Activated T-cell treated with anti-CD3 and anti-CD28 coated beads, Interleukin-2, amount 50 U/mL, for 24 hours (primary cell): ENCODE data around the gene ARPP19.
A peak's percentile ranks its signal among the peaks of the same experiment; 100 is the strongest.
"Not testable (repeated sequence)": the region's sequence is repeated elsewhere in the genome, so short reads cannot be mapped to it uniquely, and the experiment has no call there.

ENCODE experiments used
- DNase-seq: peaks from one replicate; pipeline ENCODE4 v3.0.0-alpha.2; 2020
- H3K27ac Mint-ChIP-seq: 2 replicates; pipeline ENCODE4 v1.8.0; 2020; ENCODE audit warnings: mild to moderate bottlenecking, mixed read lengths
- H3K27me3 Mint-ChIP-seq: 2 replicates; pipeline ENCODE4 v1.8.0; 2020; ENCODE audit warnings: mixed read lengths
- H3K36me3 Mint-ChIP-seq: 2 replicates; pipeline ENCODE4 v1.8.0; 2020; ENCODE audit warnings: low read depth, mixed read lengths
- H3K4me1 Mint-ChIP-seq: 2 replicates; pipeline ENCODE4 v1.8.0; 2020; ENCODE audit warnings: low read depth, mixed read lengths
- H3K4me3 Mint-ChIP-seq: 2 replicates; pipeline ENCODE4 v1.8.0; 2020; ENCODE audit warnings: mild to moderate bottlenecking, moderate library complexity, mixed read lengths
- H3K9me3 Mint-ChIP-seq: 2 replicates; pipeline ENCODE4 v1.8.0; 2020; ENCODE audit warnings: mixed read lengths

Gene ARPP19, protein sequence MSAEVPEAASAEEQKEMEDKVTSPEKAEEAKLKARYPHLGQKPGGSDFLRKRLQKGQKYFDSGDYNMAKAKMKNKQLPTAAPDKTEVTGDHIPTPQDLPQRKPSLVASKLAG

DNA sequence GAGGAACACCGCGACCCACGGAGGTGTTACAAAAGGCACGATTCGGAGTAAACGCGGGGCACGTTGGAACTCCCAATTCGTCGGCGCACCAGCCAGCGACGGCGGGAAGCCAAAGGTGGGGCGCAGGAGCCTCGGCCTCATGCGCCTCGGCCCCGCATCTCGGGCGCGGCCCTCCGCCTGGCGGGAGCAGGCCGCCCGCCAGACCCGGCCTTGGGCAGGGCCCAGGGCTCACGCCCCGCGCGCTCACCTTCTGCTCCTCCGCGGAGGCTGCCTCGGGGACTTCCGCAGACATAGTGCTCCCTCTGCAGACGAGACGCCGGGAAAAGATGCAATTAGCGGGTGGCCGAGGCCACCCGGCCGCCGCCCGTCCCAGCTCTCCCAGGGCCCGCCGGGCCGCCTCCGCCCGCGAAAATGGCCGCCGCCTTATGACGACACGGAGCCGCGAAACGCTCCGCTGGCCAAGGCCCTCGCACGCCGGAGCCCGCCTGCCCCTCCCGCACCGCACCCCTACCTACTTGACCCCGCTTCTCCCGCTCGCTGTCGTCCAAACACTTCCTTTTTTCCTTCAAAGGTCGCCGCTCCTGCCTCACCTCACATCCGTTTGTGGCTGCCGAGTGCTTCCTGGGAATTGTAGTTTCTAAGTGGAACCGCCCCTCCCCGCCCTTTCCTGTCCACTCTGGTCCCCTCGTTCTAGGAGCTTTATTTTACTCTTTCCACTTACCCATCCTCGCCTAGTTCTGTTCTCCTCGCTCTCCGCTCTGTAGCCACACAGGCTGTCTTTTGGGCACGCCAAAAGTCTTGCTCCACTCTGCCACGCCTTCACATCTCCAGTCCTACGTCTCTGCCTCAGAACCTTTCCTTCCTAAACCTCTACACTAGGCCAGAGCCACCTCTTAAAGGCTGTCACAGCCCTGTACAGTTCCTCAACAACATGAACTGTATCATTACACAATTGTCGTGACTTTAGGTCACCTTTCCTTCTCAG lies at the start of gene ARPP19:
TSS of gene ARPP19 (minus strand) at position 430 of the 985 bp plus-strand sequence. CDS start at position 292, 138 bp downstream.
- H3K36me3 Mint-ChIP-seq: peaks cover 39% of the 10 kb centered on the region
- H3K4me3 Mint-ChIP-seq: peak within 1 kb of the TSS; percentile 97
- peak; percentile 87 for DNase-seq
- peak within 1 kb of the TSS; percentile 99 for H3K27ac Mint-ChIP-seq
- peaks cover 3% of the 10 kb centered on the region for H3K9me3 Mint-ChIP-seq
- H3K4me1 Mint-ChIP-seq: peaks cover 33% of the 10 kb centered on the region
- no peaks in the 10 kb centered on the region for H3K27me3 Mint-ChIP-seq

DNA sequence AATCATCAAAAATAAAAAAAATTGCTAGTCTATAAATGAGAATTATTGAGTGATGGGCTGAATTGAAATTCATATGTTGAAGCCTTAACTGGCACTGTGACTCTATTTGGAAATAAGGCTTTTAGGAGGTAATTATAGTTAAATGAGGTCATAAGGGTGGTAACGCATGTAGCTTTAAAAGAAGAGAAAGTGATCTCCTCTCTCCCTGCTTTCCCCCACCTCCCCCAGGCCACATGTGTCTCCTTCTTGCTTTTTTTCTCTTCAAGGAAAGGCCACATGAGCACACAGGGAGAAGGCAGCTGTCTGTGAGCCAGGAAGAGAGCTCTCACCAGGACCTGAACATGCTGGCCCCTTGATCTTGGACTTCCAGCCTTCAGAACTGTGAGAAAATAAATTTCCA lies 48.2 kb upstream of the ARPP19 start:
- Mint-ChIP-seq H3K36me3 (peaks cover 27% of the 10 kb centered on the region), H3K9me3 (no peaks in the 10 kb centered on the region), H3K27me3 (no peaks in the 10 kb centered on the region)

DNA sequence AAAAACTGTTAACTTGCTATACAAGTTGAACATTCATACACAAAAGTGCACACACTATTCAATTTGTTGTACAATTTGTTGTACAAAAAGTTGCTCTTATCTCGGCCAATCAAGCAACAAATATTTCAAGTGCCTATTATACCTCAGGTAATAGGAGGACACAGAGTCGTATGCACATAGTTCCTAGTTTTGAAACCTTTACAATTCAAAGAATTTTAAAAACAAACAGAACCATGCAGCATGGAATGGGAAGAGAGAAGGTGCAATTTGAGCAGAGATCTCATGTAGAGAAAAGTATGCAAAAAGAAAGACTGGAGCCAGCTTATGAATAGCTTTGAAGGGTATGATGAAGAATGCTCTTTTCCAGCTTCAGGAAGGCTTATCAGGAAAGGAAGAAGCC lies 46.5 kb upstream of the ARPP19 start:
- Mint-ChIP-seq H3K27me3 (no peaks in the 10 kb centered on the region), H3K36me3 (peaks cover 33% of the 10 kb centered on the region), H3K4me1 (no peaks in the 10 kb centered on the region), H3K27ac (no peak overlapping the region), H3K9me3 (no peaks in the 10 kb centered on the region), H3K4me3 (no peak overlapping the region)
- DNase-seq: no peak

More for the DNA sequence above, 48.2 kb upstream of the ARPP19 start:
- Mint-ChIP-seq H3K4me1 (peaks cover 2% of the 10 kb centered on the region), H3K4me3 (no peak overlapping the region), H3K27ac (peak overlapping the region; percentile 16)
- no peak for DNase-seq

DNA sequence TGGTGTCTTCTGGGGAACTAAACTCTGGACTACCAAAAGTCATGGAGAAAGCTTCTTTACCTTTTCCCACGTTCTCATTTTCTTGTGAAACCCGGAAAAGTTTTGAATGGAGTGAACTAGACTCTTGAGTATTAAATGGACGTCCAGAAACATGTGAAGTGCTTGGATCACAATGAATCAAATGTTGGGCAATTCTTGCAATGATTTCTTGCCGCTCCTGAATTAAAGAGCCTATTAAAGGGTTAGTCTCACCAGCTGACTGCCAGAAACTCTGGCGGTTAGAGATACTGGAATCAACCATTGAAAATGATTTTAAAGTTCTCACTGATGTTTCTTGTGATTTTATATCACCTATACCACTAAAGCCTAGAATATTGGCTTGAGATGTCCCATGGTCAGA lies 40.8 kb upstream of the ARPP19 start:
- no peaks in the 10 kb centered on the region for H3K4me1 Mint-ChIP-seq
- H3K27me3 Mint-ChIP-seq: no peaks in the 10 kb centered on the region
- H3K9me3 Mint-ChIP-seq: no peaks in the 10 kb centered on the region
- H3K36me3 Mint-ChIP-seq: peaks cover 46% of the 10 kb centered on the region
- H3K27ac Mint-ChIP-seq: no peak overlapping the region
- no peak for DNase-seq
- H3K4me3 Mint-ChIP-seq: no peak overlapping the region

DNA sequence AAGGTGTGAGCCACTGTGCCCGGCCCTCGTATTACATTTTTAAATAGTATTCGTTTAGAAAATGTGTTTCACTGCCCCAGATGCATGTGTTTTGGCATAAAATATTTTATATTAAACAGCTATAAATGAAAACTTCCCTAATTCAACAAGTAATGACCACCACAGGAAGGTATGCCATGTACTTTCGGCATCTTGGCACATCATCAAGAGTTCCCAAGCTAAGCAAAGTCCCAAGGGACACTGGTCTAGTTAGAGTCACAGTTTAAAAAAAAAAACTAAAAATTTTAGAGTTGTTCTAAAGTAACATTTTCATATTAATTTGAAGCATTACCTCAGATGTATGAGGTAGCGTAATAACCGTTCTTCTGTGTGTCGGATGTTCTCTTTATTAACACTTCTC lies 15.6 kb upstream of the ARPP19 start:
- Mint-ChIP-seq H3K36me3 (peaks cover 25% of the 10 kb centered on the region), H3K4me1 (no peaks in the 10 kb centered on the region), H3K4me3 (no peak overlapping the region), H3K9me3 (no peaks in the 10 kb centered on the region), H3K27me3 (no peaks in the 10 kb centered on the region), H3K27ac (no peak overlapping the region)
- DNase-seq: no peak

DNA sequence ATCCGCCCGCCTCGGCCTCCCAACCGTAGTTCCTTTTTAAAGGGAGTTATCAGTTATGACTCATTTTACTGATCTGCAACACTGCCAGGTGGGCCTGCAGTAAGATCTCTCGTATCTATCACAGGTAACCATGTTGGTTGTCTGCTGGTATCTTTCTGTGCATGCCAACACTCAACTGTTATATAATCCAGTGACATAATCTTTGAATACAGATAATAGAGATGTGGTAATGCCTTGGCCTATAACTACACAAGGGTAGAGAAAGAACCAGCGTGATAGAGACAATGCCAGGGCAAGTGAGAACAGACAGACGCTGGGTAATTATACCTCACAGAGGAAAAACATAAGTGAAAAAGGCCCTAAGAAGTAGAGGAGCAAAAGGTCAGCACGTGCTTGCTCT lies 11.0 kb upstream of the ARPP19 start:
- Mint-ChIP-seq H3K36me3 (peaks cover 10% of the 10 kb centered on the region), H3K9me3 (no peaks in the 10 kb centered on the region), H3K4me3 (no peak overlapping the region), H3K4me1 (no peaks in the 10 kb centered on the region), H3K27ac (no peak overlapping the region), H3K27me3 (no peaks in the 10 kb centered on the region)
- no peak for DNase-seq

DNA sequence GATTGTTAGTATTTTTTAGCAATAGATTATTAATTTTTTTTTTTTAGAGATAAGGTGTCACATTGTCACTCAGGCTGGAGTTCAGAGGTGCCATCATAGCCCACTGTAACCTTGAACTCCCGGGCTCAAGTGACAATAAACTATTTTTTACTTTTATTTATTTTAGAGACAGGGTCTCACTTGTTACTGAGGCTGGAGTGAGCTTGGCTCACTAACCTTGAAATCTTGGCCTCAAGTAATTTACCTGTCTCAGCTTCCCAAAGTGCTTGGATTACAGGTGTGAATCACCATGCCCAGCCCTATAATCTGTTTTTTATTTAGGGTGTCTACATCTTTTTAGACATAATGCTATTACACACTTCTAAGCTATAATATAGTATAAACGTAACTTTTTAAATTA lies 7.9 kb upstream of the ARPP19 start:
- Mint-ChIP-seq H3K36me3 (no peaks in the 10 kb centered on the region), H3K27ac (no peak overlapping the region), H3K27me3 (no peaks in the 10 kb centered on the region), H3K9me3 (peaks cover 5% of the 10 kb centered on the region), H3K4me1 (no peaks in the 10 kb centered on the region), H3K4me3 (no peak overlapping the region)
- DNase-seq: no peak

DNA sequence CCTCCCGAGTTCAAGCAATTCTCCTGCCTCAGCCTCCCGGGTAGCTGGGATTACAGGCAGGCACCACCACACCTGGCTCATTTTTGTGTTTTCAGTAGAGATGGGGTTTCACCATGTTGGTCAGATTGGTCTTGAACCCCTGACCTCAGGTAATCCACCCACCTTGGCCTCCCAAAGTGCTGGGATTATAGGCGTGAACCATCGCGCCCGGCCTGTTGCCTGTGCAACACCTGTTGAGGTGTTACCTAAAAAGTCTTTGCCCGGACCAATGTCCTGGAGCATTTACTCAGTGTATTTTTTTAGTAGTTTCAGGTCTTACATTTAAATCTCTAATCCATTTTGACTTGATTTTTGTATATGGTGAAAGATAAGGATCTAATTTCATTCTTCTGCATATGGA lies 6.7 kb upstream of the ARPP19 start:
- DNase-seq, H3K9me3 Mint-ChIP-seq, H3K4me1 Mint-ChIP-seq, H3K27me3 Mint-ChIP-seq, H3K27ac Mint-ChIP-seq, H3K36me3 Mint-ChIP-seq, H3K4me3 Mint-ChIP-seq: not testable (repeated sequence)

DNA sequence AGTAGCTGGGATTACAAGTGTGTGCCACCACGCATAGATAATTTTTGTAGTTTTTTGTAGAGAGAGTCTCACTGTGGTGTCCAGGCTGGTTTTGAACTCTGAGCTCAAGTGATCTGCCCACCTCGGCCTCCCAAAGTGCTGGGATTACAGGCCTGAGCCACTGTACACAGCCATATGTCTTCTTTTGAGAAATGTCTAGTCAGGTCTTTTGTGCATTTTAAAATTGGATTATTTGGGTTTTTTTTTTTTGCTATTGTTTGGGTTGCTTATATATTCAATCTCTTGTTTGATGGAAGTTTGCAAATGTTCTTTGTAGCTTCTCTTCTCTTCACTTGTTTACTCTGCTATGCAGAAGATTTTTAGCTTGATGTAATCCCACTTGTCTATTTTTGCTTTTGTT lies 6.2 kb upstream of the ARPP19 start:
- H3K27ac Mint-ChIP-seq: no peak overlapping the region

DNA sequence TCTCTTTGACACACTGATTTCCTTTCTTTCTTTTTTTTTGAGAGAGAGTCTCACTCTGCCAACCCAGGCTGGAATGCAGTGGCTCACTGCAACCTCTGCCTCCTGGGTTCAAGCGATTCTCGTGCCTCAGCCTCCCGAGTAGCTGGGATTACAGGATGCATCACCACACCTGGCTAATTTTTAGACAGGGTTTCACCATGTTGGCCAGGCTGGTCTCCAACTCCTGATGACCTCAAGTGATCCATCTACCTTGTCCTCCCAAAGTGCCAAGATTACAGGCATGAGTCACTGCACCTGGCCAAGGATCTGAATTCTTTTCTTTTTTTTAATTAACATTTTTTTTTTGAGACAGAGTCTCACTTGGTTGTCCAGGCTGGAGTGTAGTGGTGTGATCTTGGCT lies 5.8 kb upstream of the ARPP19 start:
- not testable (repeated sequence) for H3K4me1 Mint-ChIP-seq, H3K36me3 Mint-ChIP-seq, H3K9me3 Mint-ChIP-seq, H3K27ac Mint-ChIP-seq, H3K4me3 Mint-ChIP-seq, H3K27me3 Mint-ChIP-seq, DNase-seq

More for the DNA sequence above, 6.2 kb upstream of the ARPP19 start:
- Mint-ChIP-seq H3K4me1 (no peaks in the 10 kb centered on the region), H3K9me3 (peaks cover 5% of the 10 kb centered on the region), H3K4me3 (no peak overlapping the region), H3K27me3 (no peaks in the 10 kb centered on the region), H3K36me3 (no peaks in the 10 kb centered on the region)
- no peak for DNase-seq

DNA sequence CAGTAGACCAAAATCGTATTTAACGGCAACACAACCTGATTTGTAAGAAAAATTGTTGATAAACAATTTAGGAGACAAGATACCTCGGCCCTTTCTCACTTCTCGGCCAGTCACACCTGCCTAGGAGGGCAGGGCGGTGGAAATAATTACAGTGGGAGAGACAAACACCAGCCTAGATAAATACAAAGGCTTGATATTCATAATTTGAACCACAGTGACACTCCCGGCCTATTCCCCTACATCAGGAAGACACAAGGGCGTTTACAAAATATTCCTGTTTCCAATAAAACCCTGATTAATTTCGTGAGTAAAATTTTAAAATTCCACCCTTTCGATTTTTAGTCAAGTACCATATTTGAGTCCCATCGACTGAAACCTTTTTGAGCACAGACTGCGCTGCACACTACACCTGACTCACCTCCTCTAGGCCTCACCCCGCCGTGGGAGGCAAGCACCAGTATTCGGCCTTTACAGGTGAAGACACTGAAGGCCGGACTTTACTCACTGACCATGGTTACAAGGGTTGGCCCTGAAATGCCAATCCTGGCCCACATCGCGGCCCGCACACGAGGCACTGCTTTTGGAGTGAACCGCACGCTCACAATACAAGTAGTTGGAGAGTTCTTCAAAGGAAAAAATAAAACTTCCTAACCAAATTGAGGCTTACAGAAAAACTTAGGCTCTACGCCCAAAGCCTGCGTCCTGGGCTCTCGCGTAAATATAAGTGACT lies 794 bp downstream of the ARPP19 start:
- Mint-ChIP-seq H3K4me1 (peaks cover 40% of the 10 kb centered on the region), H3K27me3 (no peaks in the 10 kb centered on the region), H3K27ac (peak overlapping the region; percentile 99), H3K36me3 (peaks cover 48% of the 10 kb centered on the region), H3K9me3 (no peaks in the 10 kb centered on the region), H3K4me3 (peak overlapping the region; percentile 97)
- peak; percentile 65 for DNase-seq

DNA sequence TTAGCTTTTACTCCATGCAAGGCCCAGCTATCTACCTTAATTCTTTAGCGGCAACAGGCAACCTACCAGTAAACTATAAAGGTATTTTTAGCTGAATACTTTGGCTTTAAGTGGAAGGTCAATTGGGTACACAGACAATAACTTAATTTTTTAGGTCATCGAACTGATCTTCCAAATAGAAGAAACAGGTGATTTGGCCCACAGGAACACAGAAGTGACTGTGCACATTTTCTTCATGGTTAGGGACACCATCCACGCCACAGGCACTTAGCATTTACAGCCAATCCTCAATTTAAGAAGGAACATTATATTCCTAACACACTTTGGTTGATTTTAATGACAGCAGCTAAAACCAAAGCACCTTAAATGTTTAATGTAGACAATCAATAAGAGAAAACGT lies 1.9 kb downstream of the ARPP19 start:
- Mint-ChIP-seq H3K36me3 (peaks cover 55% of the 10 kb centered on the region), H3K9me3 (no peaks in the 10 kb centered on the region), H3K27me3 (no peaks in the 10 kb centered on the region), H3K4me1 (peaks cover 51% of the 10 kb centered on the region), H3K4me3 (peak overlapping the region; percentile 97), H3K27ac (peak overlapping the region; percentile 99)
- DNase-seq: no peak

DNA sequence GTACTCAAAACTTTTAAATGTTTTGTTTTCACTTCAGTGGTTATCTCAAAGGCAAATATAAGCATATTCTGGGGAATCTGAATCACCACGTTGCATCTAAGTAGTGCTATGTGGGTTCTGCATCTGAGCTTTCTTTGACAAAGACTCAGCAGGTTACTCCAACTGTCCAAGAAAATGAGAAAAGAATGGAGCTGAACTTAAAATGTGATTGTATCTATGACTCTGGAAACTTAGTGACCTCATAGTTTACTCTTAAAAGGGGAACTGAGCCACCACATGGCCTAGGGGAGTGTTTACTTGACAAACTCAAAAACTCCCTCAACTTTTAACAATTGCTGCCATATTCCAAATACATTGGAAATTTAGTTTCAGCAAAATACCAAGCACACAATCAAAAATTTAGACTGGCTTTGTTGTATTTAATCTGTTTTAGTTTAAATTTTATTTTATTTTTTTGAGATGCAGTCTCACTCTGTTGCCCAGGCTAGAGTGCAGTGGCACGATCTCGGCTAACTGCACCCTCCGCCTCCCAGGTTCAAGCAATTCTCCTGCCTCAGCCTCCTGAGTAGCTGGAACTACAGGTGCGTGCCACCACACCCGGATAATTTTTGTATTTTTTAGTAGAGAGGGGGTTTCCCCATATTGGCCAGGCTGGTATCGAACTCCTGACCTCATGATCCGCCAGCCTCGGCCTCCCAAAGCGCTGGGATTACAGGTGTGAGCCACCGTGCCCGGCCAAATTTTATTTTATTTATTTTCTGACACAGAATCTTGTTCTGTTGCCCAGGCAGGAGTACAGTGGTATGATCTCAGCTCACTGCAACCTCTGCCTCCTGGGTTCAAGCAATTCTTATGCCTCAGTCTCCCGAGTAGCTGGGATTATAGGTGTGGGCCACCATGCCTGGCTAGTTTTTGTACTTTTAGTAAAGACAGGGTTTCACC lies 3.1 kb downstream of the ARPP19 start:
- not testable (repeated sequence) for DNase-seq, H3K27me3 Mint-ChIP-seq, H3K9me3 Mint-ChIP-seq
- H3K27ac Mint-ChIP-seq: peak overlapping the region; percentile 80
- peak overlapping the region; percentile 97 for H3K4me3 Mint-ChIP-seq
- H3K36me3 Mint-ChIP-seq: peaks cover 62% of the 10 kb centered on the region
- peaks cover 62% of the 10 kb centered on the region for H3K4me1 Mint-ChIP-seq

DNA sequence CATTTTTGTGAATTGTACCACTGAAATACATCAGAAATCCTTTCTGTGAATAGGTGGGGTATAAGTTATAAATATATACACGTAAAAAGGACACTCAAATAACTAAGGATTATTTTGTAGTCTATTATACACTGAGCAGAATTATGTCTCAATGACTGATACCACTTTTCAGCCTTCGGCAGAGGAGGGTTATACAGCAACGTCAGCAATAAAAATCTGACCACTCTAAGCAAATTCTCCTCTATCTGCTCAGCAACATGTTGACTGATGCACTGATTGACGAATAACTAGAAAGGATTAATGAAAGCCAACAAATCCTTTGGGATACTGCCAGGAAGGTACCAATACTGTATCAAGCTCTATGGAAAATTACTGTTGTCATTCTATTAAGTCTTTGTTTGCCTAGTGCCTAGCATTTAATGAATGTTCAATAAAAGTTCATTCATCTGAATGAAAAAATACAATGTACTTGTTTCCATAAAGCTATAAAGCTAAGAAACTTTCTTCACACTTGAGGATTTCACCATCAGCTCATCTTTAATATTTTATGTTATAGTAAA lies 5.2 kb downstream of the ARPP19 start:
- Mint-ChIP-seq H3K27me3 (no peaks in the 10 kb centered on the region), H3K4me3 (no peak overlapping the region), H3K4me1 (peaks cover 77% of the 10 kb centered on the region), H3K36me3 (peaks cover 79% of the 10 kb centered on the region), H3K9me3 (no peaks in the 10 kb centered on the region), H3K27ac (peak overlapping the region; percentile 47)
- no peak for DNase-seq
